ENCODE measurements around the gene FBXL19.

Gene FBXL19

GRCh38 chr16:30949650-30950515 is 26.5 kb downstream of the FBXL19 start:
- TF ChIP-seq, protein P1, sequence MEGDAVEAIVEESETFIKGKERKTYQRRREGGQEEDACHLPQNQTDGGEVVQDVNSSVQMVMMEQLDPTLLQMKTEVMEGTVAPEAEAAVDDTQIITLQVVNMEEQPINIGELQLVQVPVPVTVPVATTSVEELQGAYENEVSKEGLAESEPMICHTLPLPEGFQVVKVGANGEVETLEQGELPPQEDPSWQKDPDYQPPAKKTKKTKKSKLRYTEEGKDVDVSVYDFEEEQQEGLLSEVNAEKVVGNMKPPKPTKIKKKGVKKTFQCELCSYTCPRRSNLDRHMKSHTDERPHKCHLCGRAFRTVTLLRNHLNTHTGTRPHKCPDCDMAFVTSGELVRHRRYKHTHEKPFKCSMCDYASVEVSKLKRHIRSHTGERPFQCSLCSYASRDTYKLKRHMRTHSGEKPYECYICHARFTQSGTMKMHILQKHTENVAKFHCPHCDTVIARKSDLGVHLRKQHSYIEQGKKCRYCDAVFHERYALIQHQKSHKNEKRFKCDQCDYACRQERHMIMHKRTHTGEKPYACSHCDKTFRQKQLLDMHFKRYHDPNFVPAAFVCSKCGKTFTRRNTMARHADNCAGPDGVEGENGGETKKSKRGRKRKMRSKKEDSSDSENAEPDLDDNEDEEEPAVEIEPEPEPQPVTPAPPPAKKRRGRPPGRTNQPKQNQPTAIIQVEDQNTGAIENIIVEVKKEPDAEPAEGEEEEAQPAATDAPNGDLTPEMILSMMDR (IDR thresholded peaks at IDR 0.05; ENCODE audit: extremely low read depth, missing control alignments), result peak; percentile 30
- peak; percentile 77 for DNase-seq (ENCODE audit: low spot score)

GRCh38 chr16:30950516-30951065 is 27.2 kb downstream of the FBXL19 start:
- no peak for DNase-seq (ENCODE audit: low spot score)
- TF ChIP-seq, protein P1 (IDR thresholded peaks at IDR 0.05; ENCODE audit: extremely low read depth, missing control alignments), result no peak

GRCh38 chr16:30951193-30951592 is 27.8 kb downstream of the FBXL19 start:
- TF ChIP-seq, protein P1 (IDR thresholded peaks at IDR 0.05; ENCODE audit: extremely low read depth, missing control alignments), result no peak
- no peak for DNase-seq (ENCODE audit: low spot score)

- no peak for DNase-seq (ENCODE audit: low spot score)
Observed at GRCh38 chr16:30951750-30952149, 28.4 kb downstream of the FBXL19 start.

GRCh38 chr16:30953111-30953510 is 29.7 kb downstream of the FBXL19 start:
- no peak for DNase-seq (ENCODE audit: low spot score)
- TF ChIP-seq, protein P1 (IDR thresholded peaks at IDR 0.05; ENCODE audit: extremely low read depth, missing control alignments), result no peak

More at GRCh38 chr16:30951750-30952149, 28.4 kb downstream of the FBXL19 start:
- TF ChIP-seq, protein P1 (IDR thresholded peaks at IDR 0.05; ENCODE audit: extremely low read depth, missing control alignments), result no peak

DNA sequence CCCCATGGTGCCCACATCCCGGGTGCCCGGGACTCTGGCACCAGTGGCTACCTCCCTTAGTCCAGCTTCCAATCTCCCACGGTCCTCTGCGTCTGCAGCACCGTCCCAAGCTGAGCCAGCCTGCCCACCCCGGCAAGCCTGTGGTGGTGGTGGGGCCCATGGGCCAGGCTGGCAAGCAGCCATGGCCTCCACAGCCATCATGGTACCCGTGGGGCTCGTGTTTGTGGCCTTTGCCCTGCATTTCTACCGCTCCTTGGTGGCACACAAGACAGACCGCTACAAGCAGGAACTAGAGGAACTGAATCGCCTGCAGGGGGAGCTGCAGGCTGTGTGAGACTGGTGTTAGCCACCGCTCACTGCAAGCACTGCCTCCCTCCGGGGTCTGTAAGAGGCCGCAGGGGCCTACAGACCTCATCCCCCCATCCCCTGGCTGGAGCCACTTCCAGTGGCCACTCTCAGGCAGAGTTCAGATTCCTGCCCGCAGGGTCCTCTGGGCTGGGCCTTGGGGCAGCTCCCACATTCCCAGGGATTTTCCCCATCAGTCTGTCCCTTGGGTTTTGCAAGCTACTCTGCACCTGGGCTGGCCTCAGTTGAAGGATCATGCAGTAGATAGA is 30.2 kb downstream of the FBXL19 start:
- no peak for DNase-seq (ENCODE audit: low spot score)
- TF ChIP-seq, protein P1 (IDR thresholded peaks at IDR 0.05; ENCODE audit: extremely low read depth, missing control alignments), result peak; percentile 71

- DNase-seq (ENCODE audit: low spot score), result no peak
- TF ChIP-seq, protein P1 (IDR thresholded peaks at IDR 0.05; ENCODE audit: extremely low read depth, missing control alignments), result no peak
Observed at GRCh38 chr16:30954993-30955392, 31.6 kb downstream of the FBXL19 start.
